LoVo (cell line): ENCODE measurements around the gene ANKRD63.

Experiments
- DNase-seq: peaks from one replicate; pipeline ENCODE4 v3.0.0-alpha.2; 2016; ENCODE audit warnings: low spot score

Gene ANKRD63

DNA sequence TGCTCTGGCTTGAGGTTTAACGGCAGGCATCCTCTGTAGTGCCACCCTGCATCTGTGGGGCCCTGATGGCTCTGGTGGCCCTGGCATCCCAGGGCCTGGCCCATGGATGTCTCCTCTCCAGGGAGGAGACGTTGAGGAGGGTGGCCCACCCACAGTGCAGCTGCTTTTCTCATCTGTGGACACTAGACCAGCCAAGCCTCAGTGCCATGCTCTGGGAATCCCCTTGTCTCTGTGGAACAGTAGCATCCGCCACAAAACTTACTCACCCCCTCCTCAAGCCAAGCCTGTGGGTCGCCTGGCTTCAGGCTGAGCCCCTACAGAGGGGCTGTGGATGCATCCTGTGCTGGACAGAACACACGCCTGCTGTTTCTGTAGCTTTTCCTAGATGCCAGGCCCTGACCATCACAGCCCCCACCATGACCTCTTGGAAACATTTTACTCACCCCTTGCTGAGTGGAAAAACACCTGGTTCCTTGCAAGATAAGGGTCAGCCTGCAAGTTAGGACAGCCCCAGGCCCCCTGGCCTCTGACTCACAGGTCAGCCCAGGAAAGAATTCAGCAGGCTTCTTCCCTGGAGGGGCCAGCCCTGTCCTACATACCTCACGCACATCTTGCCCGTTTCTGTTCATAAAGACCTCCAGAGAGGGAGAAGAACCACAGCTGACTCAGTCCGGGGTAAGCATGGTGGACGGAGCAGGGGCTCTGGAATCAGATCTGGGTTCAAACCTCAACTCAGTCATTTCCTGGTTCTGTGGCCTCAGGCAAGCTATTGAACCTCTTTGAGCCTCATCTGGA lies 25.0 kb downstream of the ANKRD63 start:
- no peak for DNase-seq

DNA sequence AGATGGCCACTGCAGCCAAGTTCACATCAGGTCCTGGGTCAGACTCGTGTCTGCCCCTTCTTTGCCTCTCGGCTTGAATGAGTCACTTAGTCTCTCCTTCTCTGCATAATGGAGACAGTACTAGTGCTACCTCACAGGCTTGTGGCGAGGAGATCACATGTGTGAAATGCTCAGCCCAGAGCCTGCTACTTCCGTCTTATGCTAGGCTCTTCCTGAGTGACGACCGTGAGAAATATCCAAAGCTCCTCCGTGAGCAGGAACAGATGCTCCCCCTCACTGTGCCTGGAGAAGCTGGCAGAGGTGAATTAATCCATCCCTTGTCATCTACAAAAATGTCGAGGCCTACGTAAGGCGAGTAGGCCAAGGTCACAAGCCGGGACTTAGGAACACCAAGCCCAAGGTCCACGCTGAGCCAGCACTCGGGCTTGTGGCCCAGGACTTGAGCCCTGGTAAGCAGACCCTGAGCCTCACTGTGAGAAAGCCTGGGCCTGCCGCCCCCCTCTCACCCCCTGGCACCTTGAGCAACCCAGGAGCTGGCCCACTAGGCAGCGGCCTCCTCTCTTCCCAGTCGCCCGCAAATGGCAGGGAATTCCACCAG lies 26.1 kb downstream of the ANKRD63 start:
- no peak for DNase-seq

DNA sequence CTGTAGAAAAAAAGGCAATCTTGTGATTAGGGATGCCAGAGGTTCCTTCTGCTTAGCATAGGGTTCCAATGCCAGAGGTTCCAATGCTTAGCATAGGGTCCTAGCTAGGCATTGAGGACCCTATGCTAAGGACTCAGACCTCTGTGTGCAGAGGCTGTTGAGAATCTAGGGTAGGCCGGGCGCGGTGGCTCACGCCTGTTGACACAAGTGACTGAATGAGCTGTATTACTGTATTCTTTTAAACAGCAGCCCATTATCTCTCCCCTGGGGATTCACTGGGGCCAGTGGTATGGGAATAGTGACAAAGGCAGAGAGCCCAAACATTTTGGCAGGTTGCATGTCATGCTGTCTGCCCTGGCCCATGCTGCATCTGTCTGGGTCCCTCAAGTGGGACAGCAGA lies 27.8 kb downstream of the ANKRD63 start:
- DNase-seq, result no peak

DNA sequence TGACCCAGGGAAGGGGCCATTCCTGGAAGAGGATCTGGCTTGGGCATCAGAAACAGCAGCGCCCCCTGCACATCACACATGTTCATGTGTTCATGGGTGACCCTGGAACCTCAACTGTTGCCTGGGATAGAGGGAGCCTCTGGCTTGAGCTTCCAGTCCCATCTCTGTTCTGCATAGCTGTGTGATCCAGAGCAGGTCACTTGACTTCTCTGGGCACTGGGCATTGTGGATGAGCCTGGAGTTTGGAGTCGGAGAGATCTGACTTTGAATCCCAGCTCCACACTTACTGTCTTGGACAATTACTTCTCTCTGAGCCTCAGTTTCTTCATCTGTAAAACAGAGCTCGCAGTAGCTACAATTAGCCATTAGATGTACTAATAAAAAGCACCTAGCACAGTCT lies 28.4 kb downstream of the ANKRD63 start:
- no peak for DNase-seq

DNA sequence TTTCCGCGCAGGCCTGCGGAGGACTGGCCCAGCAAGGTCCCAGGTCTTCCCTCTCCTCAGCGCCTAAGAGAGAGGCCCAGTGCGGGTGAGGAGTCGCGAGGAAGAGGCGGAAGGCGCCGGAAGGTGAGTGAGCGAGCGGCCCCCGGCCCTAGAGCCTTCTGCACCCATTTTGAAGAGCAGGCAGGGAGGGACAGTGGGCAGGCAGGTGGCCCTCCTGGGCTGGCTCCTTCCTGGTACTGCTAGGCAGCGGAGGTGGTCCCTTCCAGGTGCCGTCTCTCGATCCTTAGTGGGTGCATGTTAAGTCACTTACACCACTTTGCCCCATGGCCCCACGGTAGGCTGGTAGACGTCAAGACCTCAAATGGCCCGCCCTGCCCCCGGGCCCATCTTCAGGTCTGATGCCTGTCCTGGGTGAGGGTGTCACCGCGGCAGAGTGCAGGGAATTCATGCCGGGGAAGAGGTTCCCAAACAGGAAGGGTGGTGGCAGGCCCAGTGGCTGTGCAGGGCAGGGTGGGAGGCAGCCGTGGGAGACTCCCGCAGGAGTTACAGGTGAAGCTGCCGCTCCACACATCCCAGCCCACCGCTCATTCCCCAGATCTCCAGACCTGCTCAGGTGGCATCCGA lies 29.6 kb downstream of the ANKRD63 start:
- no peak for DNase-seq

DNA sequence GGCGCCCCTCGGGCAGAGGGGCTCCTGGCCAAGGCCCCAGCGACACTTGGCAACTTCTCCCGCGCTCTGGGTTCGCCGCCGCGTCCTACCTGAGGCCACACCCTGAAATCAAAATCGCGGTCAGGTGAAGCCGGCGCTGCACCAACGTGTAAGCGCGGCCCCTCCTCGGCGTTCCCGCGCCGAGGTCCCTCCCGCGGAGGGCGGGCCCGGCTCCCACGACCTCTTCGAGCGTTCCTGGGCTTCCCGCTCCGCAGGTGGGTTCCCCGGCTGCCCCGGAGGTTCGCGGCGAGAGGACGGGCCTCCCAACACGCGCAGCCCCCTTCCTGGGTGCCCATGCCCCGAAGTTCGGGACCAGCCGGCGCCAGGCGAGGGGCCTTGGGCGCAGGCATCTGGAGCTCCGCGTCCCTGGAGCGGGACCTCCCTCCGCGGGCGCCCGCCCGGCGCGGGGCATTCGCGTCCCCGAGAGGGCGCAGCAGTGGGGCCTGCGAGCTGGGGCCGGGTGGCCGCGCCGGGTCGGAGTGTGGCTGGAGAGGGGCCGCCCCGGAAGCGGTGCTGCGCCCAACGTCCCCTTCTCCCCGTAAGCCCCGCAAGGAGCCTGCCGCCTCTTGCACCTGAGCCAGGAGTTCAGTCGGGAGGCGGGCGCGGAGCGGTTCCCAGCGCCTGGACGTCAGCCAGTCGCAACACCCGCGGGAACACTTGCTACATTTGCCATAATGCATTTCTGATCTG lies 30.3 kb downstream of the ANKRD63 start:
- DNase-seq, result peak; percentile 77

DNA sequence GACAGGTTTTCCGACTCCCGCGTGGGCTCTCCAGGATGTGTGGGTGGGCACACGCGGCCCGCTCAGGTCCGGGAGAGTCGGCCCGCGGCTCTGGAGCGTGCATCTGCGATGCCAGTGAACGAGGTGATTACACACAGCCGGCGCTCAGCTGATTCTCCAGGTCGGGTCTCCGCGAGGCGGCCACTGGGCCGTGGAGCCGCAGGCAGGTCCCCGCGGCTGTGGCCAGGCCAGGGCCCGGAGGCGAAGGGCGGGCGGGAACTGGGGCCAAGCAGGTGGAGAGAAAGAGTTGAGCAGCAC lies 30.8 kb downstream of the ANKRD63 start:
- no peak for DNase-seq

DNA sequence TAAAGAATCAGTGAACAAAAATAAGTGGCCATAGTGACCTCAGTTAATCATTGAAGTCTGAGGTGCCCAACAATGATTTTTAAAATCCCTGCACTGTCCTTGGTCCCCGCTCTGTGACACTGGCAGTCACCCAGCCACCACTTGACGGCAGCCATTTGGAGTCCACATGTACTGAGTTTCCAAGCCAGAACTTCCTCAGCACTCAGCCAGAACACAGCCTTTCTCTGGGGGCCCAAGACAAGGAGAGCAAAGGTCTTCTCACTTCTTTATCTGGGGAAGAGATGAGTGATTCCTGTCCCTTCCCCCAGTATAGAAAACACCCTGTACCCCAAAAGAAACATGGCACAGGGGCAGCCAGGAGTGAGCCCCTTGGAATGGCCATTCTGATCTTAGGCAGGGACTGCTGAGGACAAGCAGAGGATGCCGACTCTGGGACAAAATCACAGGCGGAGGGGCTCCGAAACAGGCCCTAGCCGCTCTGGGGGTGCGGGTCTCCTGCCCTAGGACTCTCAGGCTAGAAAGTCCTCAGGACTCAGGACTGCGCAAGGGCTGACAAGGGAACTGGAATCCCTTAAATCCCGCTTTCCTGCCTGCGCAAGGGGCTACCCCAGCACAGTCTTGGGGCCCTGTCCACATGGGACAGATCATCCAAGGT lies 31.3 kb downstream of the ANKRD63 start:
- DNase-seq, result no peak

DNA sequence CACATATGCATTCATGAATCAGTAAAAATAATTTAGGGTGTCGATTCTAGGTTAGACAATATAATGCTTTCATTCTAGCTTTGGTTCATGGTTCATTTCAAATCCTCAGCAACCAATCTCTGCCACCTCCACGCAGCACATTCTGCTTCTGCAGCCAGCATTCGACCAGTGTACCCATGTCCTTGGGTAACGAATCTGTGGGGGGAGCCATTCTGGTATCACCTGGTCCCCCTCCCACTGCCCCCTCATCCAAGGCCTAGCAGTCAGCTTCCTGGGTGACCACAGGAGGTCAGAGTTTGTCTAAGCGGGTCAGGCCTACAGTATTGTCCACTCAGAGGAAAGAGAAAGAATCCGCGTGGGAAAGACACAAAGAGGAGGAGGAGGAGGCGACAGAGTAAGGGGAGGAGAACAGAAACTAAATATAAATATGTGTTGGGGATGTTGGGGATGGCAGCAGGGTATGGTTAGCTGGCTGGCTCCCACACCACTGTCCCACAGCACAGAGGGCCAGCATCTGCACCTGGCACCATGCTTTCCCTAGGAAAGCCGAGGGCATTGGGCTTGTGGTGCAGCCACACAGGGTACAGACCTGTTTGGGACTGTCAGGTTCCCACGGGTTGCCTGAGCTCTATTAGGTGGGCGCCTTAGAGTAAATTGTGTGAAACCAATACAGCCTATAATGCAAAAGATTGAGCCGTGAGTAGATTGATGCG lies 31.9 kb downstream of the ANKRD63 start:
- no peak for DNase-seq

DNA sequence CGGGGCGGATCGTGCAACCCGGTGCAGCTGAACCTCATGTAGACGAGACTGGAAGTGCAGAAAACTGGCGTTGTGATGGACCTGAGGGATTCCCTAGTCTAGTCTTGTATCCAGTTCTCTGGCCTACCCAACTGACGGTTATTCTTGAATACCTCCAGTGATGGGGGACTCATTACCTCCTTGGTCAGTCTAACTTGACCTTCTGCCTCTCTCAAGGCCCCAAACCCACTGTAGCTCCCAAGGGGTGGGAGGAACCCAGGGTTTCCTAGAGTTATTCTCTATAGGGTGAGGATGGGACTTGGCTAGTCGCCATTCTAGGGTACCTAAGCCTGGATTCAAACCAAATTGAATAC lies 32.6 kb downstream of the ANKRD63 start:
- no peak for DNase-seq

DNA sequence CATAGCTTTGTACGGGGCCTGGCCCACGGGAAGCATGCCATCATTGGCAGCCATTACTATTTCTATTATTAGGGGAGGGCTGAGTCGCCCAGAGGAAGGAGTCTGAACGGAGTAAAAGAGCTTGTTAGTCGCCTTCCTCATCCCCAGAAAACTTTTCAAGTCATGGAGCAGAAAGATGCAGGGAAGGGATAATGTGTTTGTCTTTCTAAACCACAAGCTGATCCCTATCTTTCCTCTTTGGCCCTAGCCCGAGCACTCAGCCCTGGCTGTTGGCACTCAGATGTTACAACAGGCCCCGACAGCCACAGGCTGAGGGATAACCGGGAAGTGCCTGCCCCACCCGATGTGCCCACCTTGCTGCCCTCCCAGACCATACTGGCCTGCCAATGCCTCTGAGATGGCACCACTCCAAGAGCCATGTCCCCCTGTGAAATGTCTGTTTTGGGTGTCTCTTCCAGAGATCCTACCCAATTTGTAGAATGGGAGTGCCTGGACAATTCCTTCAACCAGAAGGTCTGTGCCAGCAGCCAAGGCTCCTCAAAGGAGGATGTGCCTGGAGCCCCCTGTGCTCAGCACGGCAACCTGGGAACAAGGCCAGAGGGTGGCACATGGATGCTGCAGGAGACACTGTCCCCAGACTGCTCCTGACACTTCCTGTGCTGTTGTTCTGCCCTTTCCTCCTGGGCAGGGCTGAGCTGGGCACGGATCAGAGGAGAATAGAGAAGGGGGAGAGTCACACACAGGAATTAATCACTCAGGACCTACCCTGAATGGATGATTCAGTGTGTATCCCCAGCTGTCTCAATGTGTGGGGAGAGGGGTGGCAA lies 33.2 kb downstream of the ANKRD63 start:
- no peak for DNase-seq

DNA sequence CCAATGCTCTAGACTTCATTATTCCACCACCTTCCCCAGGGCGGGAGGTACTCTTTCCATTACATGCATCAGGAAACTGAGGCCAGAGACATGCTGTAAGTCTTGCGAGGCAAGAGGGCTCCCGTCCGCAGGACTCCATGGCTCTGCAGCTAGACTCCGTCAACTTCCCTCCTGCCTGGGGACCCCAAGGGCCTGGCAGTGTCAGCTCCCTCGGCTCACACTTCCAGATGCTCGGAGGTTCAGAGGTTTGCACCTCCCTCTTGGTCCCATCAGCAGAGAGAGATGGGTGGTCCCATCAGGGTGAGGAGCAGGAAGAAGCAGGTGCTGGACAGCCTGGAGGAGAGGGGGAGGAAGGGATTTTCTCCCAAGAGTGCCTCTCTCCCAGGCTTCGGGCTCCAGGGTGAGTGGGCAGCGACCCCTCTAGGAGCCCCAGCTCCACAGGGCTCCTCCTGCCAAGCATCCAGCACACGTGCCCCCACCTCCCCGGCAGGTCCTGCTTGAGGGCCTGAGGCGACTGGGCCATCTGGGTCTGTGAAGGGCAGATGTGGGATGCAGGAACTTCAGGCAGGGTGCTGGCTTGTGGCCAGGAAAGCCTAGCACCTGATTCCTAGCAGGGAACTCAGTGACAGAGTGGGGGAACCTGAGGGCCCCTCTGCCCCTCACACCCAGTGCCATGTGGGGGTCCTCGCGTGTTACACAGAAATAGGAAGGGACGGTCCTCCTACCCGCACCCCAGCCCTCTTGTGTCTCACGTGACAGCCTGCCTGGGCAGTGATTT lies 34.7 kb downstream of the ANKRD63 start:
- DNase-seq, result no peak

DNA sequence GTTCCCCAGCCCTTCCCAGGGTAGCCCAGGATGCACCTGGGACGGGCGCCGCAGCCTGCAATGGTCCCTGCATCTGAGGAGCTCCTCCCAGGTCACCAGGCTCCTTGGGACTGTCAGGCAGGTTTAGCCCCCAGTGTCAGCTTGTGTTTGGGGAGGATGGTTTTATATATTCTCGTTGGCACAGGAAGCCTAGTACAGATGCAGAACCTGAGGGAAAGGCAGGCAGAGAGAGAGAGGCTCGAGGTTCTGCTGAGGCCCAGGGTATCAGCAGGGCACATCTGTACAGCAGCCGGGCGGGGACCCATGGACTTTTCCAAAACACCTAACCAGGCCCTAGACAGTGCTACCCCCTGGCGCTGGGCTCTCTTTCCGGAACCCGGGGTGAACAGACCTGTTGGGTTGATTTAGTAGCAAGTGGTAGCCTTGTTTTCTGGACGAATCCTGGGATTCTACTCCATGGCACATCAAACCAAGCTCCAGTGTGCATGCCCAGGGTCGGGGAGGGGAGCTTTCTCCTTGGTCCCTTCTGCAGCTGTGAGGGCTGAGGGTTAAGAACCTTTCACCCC lies 35.4 kb downstream of the ANKRD63 start:
- DNase-seq, result no peak

DNA sequence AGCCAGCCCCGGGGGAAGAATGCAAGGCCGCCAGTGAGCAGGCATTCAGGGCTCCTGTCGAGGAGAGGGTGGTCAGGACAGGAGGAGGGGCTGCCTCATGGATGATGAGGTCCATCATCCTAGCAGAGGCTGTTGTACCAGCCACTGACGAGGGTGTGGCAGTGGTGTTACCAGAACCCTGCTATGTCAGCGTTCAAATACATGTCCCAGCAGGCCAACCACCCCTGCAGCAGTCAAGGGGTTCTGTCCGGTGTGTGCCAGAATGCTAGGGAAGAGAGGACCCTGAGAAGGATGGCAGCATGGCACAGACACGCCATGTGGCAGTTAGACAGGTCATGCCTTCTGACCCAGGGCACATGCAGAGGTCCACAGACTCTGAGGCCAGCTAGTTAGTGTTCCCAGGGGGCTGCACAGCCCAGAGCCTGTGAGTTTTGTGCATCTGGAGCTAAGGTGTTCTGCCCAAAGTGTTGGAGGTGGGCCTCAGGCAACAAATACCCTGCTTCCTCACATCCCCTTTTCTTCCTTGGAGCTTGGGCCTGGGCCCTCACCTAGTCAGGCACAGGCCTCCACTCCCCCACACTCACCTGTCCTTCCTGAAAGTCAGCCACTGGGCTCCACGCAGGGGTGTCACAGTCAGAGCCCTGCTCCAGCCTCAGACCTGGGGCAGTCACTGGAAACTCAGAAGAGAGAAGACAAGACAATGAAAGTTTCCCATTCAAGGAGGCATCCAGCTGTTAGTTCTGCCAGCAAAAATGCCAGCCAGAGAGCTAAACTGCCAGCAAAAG lies 36.2 kb downstream of the ANKRD63 start:
- no peak for DNase-seq

DNA sequence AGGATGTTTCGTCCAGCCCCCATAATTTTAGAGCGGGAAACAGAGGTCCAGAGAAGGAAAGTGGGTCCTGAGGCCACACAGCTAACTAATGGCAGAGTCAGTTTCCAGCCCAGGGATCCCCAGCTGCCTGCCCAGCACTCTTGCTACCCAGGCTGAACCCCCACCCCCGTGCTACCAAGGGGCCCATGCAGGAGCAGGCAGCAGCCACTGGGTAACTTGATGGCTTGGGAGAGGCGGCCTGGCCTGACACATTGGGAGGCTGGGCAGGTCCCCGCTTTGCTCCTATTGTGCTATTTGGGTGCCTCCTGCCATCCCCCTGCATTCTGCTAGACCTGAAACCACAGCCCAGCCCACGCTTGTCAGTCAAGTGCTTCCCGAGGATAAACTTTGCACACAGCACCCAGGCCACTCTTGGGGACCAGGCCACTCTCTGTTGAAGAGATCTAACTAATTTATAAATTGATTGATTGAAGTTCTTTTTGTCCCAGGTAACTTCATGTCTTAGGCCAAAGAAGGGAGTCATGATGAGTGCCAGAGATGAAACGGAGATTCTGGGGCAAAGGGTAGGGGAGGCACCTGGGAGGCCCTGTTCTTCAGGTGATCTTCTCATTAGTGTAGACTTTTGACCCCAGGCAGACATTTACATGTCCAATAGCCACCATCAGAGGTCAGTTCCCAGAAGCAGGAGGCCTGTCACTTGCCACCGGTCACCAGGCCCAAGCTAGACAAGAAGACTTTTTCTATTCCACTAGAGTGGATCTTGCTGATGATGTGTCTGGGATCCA lies 37.0 kb downstream of the ANKRD63 start:
- no peak for DNase-seq

DNA sequence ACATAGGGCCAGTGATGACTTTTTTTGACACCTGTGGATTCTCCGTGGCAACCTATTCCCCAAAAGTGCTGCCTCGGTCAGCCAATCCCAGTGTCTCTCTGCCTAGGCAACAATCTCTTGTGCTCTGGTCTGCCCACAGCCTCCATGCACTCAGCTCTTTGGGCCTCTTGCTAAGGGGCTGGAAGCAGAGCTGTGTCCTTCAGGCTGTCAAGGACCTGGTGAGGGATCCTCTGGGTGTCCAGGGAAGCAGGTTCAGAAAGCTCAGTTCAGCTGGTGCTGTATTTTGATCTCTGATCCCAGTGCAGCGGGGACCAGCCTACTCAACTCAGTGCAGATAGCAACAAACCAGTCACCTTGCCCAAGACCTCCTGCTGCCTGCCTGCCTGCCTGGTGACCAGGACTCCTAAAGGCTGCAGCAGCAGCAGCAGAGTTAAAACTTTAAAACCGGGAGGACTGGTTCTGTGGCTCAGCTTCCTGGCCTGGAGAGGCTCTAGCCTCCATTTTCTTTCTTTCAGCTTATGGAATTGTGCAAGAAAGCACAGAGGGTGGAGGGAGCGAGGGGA lies 37.8 kb downstream of the ANKRD63 start:
- DNase-seq, result no peak

DNA sequence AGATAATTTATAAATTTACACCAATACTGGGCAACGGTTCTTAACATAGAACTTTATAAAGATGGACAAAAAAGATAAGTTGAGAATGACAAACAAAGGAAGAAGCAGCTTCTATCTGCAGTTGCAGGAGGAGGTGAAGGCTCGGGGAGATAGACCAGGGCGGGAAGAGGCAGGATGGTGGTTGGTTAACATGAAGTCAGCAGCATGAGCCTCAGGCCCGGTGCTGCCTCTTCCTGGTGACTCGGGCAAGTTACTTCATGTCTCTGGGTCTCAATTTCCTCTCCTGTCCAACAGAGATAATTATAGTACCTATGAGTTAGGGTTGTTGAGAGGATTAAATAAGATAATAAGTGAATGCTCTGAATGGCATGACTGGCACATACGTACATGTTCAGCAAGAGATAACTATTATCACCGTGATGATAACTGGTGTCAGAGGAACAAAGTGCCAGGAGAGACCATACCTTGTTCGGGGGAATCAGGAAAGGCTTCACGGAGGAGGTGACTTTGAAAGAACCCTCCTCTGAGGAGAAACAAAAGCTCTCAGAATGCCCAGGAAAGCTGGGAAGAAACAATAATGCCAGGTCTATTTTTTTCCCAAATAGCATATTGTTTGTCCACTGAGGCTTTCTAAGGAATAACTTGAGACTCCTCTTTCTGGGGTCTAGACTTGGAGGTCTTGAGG lies 39.6 kb downstream of the ANKRD63 start:
- DNase-seq, result no peak
